GM21576 (cell line): Measurements from ENCODE around the gene CCDC68.

Experiments used
- ATAC-seq: cut with Tn5 transposase; IDR thresholded peaks from one replicate; pipeline ENCODE4 v1.9.1; 2021; ENCODE audit warnings: mild to moderate bottlenecking, moderate library complexity; ENCODE audit not compliant: unreplicated experiment

CCDC68 gene

GRCh38 chr18:54919412-54919811 lies 39.8 kb downstream of the CCDC68 start:
- no peak for ATAC-seq

GRCh38 chr18:54918060-54918459 lies 41.2 kb downstream of the CCDC68 start:
- ATAC-seq, result no peak

GRCh38 chr18:54916507-54916906 lies 42.8 kb downstream of the CCDC68 start:
- no peak for ATAC-seq

GRCh38 chr18:54914816-54915215 lies 44.4 kb downstream of the CCDC68 start:
- no peak for ATAC-seq

- ATAC-seq, result no peak
Observed at GRCh38 chr18:54911551-54911950, 47.7 kb downstream of the CCDC68 start.

GRCh38 chr18:54910161-54910919 lies 48.9 kb downstream of the CCDC68 start:
- no peak for ATAC-seq

GRCh38 chr18:54909538-54909937 lies 49.7 kb downstream of the CCDC68 start:
- ATAC-seq, result no peak

- ATAC-seq, result no peak
Observed at GRCh38 chr18:54906331-54907185, 52.7 kb downstream of the CCDC68 start.

- ATAC-seq, result no peak
Observed at GRCh38 chr18:54905629-54906028, 53.6 kb downstream of the CCDC68 start.

- ATAC-seq, result no peak
Observed at GRCh38 chr18:54904581-54904980, 54.7 kb downstream of the CCDC68 start.

GRCh38 chr18:54900290-54900689 lies 59.0 kb downstream of the CCDC68 start:
- no peak for ATAC-seq

- ATAC-seq, result no peak
Observed at GRCh38 chr18:54899500-54899899, 59.8 kb downstream of the CCDC68 start.

GRCh38 chr18:54888933-54889332 lies 70.3 kb downstream of the CCDC68 start:
- ATAC-seq, result no peak

GRCh38 chr18:54888378-54888777 lies 70.9 kb downstream of the CCDC68 start:
- ATAC-seq, result no peak

GRCh38 chr18:54883816-54884604 lies 75.3 kb downstream of the CCDC68 start:
- ATAC-seq, result no peak

GRCh38 chr18:54882318-54882717 lies 76.9 kb downstream of the CCDC68 start:
- no peak for ATAC-seq

GRCh38 chr18:54881229-54881768 lies 78.0 kb downstream of the CCDC68 start:
- no peak for ATAC-seq

- ATAC-seq, result no peak
Observed at GRCh38 chr18:54880395-54881105, 78.7 kb downstream of the CCDC68 start.

GRCh38 chr18:54879691-54880090 lies 79.6 kb downstream of the CCDC68 start:
- no peak for ATAC-seq

GRCh38 chr18:54878659-54879358 lies 80.5 kb downstream of the CCDC68 start:
- no peak for ATAC-seq
